OCI-LY1 (cell line): Measurements from ENCODE around the gene FADS6.

Source experiments
- CTCF ChIP-seq: fragments of 200-600 bp; sonication (generic), shearing (Covaris generic); IDR thresholded peaks from 2 replicates; pipeline ENCODE4 v1.5.1; 2017; ENCODE audit warnings: mild to moderate bottlenecking, antibody characterized with exemption, low read length, moderate library complexity, mixed read lengths
- EZH2 ChIP-seq: fragments of 200-600 bp; sonication (generic), shearing (Covaris generic); IDR thresholded peaks from 2 replicates; pipeline ENCODE4 v1.8.0; 2017; ENCODE audit warnings: borderline replicate concordance, mixed run types, mild to moderate bottlenecking, antibody characterized with exemption, low read length, moderate library complexity, mixed read lengths

- TF ChIP-seq CTCF (no peak), EZH2 (no peak)
These were observed 25.1 kb downstream of the FADS6 start for GRCh38 chr17:74868251-74868907.
